Hepatocyte (in vitro differentiated cells): Measurements from ENCODE around the gene SLC25A19. TPM values are rescaled to one million over a fixed set of nuclear protein-coding genes. Genes with fewer than 3 reads are reported as not detected.
A peak's percentile ranks its signal among the peaks of the same experiment; 100 is the strongest.

Source experiments
- DNase-seq: peaks from one replicate; pipeline ENCODE4 v3.0.0-alpha.2; 2016; ENCODE audit warnings: low spot score
- H2AFZ ChIP-seq: fragments of 200-600 bp; sonication (generic); 2 replicates; pipeline ENCODE4 v1.6.0; 2016; ENCODE audit warnings: antibody characterized with exemption, mild to moderate bottlenecking
- H3K27ac ChIP-seq: fragments of 200-600 bp; sonication (generic); 2 replicates; pipeline ENCODE4 v1.5.1; 2016; ENCODE audit warnings: mild to moderate bottlenecking
- H3K27me3 ChIP-seq: fragments of 200-600 bp; sonication (generic); 2 replicates; pipeline ENCODE4 v1.6.1; 2016
- H3K36me3 ChIP-seq: fragments of 200-600 bp; sonication (generic); replicated peaks from 2 replicates; pipeline ENCODE4 v1.5.1; 2016; ENCODE audit warnings: low read depth; ENCODE audit not compliant: insufficient read depth
- H3K4me1 ChIP-seq: fragments of 200-600 bp; sonication (generic); 2 replicates; pipeline ENCODE4 v1.5.1; 2016; ENCODE audit warnings: mild to moderate bottlenecking, moderate library complexity; ENCODE audit not compliant: insufficient read depth
- H3K4me2 ChIP-seq: fragments of 200-600 bp; sonication (generic); 2 replicates; pipeline ENCODE4 v1.6.0; 2016
- H3K4me3 ChIP-seq: fragments of 200-600 bp; sonication (generic); 2 replicates; pipeline ENCODE4 v1.5.1; 2016; ENCODE audit warnings: mild to moderate bottlenecking
- H3K79me2 ChIP-seq: fragments of 200-600 bp; sonication (generic); 2 replicates; pipeline ENCODE4 v1.6.0; 2017; ENCODE audit warnings: mild to moderate bottlenecking
- H3K9me2 ChIP-seq: fragments of 200-600 bp; sonication (generic); replicated peaks from 2 replicates; pipeline ENCODE4 v1.6.0; 2017; ENCODE audit warnings: mild to moderate bottlenecking; ENCODE audit not compliant: insufficient read depth
- H3K9me3 ChIP-seq: fragments of 200-600 bp; sonication (generic); 2 replicates; pipeline ENCODE4 v1.5.1; 2016; ENCODE audit warnings: low read depth, mild to moderate bottlenecking
- H4K20me1 ChIP-seq: fragments of 200-600 bp; sonication (generic); 2 replicates; pipeline ENCODE4 v1.6.0; 2016; ENCODE audit warnings: mild to moderate bottlenecking; ENCODE audit not compliant: insufficient read depth, poor library complexity, severe bottlenecking
- CTCF ChIP-seq: fragments of 200-600 bp; sonication (generic); IDR thresholded peaks from 2 replicates; pipeline ENCODE4 v1.5.1; 2016; ENCODE audit warnings: antibody characterized with exemption, mild to moderate bottlenecking; ENCODE audit not compliant: poor library complexity
- EZH2 ChIP-seq: fragments of 200-600 bp; sonication (generic); IDR thresholded peaks from 2 replicates; pipeline ENCODE4 v1.6.1; 2016; ENCODE audit warnings: antibody characterized with exemption, mild to moderate bottlenecking, borderline replicate concordance
- EZH2phosphoT487 ChIP-seq: fragments of 200-600 bp; sonication (generic); IDR thresholded peaks from one replicate; pipeline ENCODE4 v1.6.1; 2018; ENCODE audit warnings: antibody characterized with exemption, mild to moderate bottlenecking, low read depth, moderate library complexity; ENCODE audit not compliant: unreplicated experiment, severe bottlenecking
- WGBS: methylation state at CpG from one replicate; pipeline ENCODE4 v1.1.6; 2016; ENCODE audit warnings: low lambda C conversion rate; ENCODE audit errors: missing lambda C conversion rate; 5-methylcytosine and 5-hydroxymethylcytosine counted together
- polyA plus RNA-seq: library from polyadenylated mRNA; unstranded; fragments of >200 nt; fragmentation: Nextera tagmentation; extraction: Ambion mirVana; gene quantifications from 2 replicates; pipeline ENCODE4 v1.2.1, GENCODE V29; 2016
- total RNA-seq: library from RNA; depleted of rRNA; stranded (reverse); fragments of >200 nt; gene quantifications from 2 replicates; pipeline ENCODE4 v1.2.3, GENCODE V29; 2014

Gene SLC25A19
- total and polyA plus RNA-seq, 2 experiments from 2014 or later, result 4.6 to 7.6 TPM

GRCh38 chr17:75250009-75250471 lies 39.2 kb downstream of the SLC25A19 start:
- Histone ChIP-seq H3K27me3 (no peaks in the 10 kb centered on the region), H3K4me2 (peak overlapping the region; percentile 49), H3K27ac (no peak overlapping the region), H3K79me2 (peaks cover 55% of the 10 kb centered on the region), H4K20me1 (peaks cover 19% of the 10 kb centered on the region), H3K9me2 (no peaks in the 10 kb centered on the region), H3K4me3 (no peak overlapping the region), H3K4me1 (no peaks in the 10 kb centered on the region), H2AFZ (no peak overlapping the region), H3K36me3 (no peaks in the 10 kb centered on the region), H3K9me3 (no peaks in the 10 kb centered on the region)
- no peak for DNase-seq
- TF ChIP-seq EZH2, result no peak
- TF ChIP-seq EZH2phosphoT487, result no peak
- 69% methylated on average over 11 of the region's 11 CpGs for WGBS

GRCh38 chr17:75249564-75249963 lies 39.7 kb downstream of the SLC25A19 start:
- no peaks in the 10 kb centered on the region for H3K4me1 ChIP-seq
- H3K4me3 ChIP-seq, result no peak overlapping the region
- no peak overlapping the region for H2AFZ ChIP-seq
- no peak for DNase-seq
- peaks cover 54% of the 10 kb centered on the region for H3K79me2 ChIP-seq
- H3K4me2 ChIP-seq, result peak overlapping the region; percentile 49
- H3K27ac ChIP-seq, result no peak overlapping the region
- H3K27me3 ChIP-seq, result no peaks in the 10 kb centered on the region
- peaks cover 19% of the 10 kb centered on the region for H4K20me1 ChIP-seq
- H3K36me3 ChIP-seq, result no peaks in the 10 kb centered on the region
- WGBS, result 82% methylated on average over 4 of the region's 4 CpGs
- TF ChIP-seq EZH2 (no peak), EZH2phosphoT487 (no peak), CTCF (no peak)
- H3K9me2 ChIP-seq, result no peaks in the 10 kb centered on the region
- no peaks in the 10 kb centered on the region for H3K9me3 ChIP-seq

GRCh38 chr17:75246404-75246803 lies 42.8 kb downstream of the SLC25A19 start:
- WGBS, result 91% methylated on average over 12 of the region's 12 CpGs
- Histone ChIP-seq H3K4me3 (no peak overlapping the region), H3K9me2 (no peaks in the 10 kb centered on the region), H2AFZ (no peak overlapping the region), H3K79me2 (peaks cover 35% of the 10 kb centered on the region), H3K4me1 (no peaks in the 10 kb centered on the region), H3K4me2 (no peak overlapping the region), H3K27ac (no peak overlapping the region), H3K27me3 (no peaks in the 10 kb centered on the region), H4K20me1 (peaks cover 15% of the 10 kb centered on the region), H3K36me3 (no peaks in the 10 kb centered on the region), H3K9me3 (no peaks in the 10 kb centered on the region)
- TF ChIP-seq CTCF, result no peak
- no peak for TF ChIP-seq EZH2phosphoT487
- TF ChIP-seq EZH2, result no peak
- DNase-seq, result no peak

GRCh38 chr17:75245011-75245410 lies 44.2 kb downstream of the SLC25A19 start:
- H3K27me3 ChIP-seq, result no peaks in the 10 kb centered on the region
- H2AFZ ChIP-seq, result no peak overlapping the region
- no peaks in the 10 kb centered on the region for H3K9me3 ChIP-seq
- DNase-seq, result no peak
- H3K79me2 ChIP-seq, result peaks cover 23% of the 10 kb centered on the region
- H3K36me3 ChIP-seq, result no peaks in the 10 kb centered on the region
- no peaks in the 10 kb centered on the region for H3K4me1 ChIP-seq
- no peak overlapping the region for H3K4me3 ChIP-seq
- H4K20me1 ChIP-seq, result peaks cover 5% of the 10 kb centered on the region
- H3K27ac ChIP-seq, result no peak overlapping the region
- H3K4me2 ChIP-seq, result no peak overlapping the region
- no peak for TF ChIP-seq EZH2
- TF ChIP-seq CTCF, result no peak
- no peak for TF ChIP-seq EZH2phosphoT487
- H3K9me2 ChIP-seq, result no peaks in the 10 kb centered on the region
- WGBS, result 96% methylated on average over 6 of the region's 6 CpGs
